ENCODE data around the gene SHCBP1L.
"Not testable (repeated sequence)": the region's sequence is repeated elsewhere in the genome, so short reads cannot be mapped to it uniquely, and the experiment has no call there.

SHCBP1L gene

DNA sequence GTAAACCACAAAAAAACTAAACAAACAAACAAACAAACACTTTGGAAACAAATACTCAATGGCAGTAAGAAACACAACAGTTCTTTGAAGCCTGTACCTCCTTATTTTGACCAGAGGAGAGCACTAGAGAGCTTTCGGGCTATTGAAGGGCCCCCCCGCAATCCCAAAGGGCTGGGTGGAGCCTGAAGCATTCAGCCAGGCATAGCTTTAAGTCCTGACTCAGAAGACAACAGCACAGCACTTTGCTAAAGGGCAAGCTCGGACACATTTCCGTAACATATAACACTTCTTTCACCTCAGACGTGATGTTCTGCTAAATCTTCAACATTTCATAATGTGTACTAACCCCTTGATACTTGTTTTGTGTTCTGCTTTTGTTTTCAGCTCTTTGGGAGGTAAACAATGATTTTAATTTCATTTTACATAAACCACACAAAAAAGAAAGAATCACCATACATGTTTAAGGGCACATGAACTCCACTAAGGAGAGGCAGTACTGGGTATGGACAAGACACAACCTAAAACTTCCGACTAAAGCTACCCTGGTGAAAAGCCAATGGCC is 9.7 kb upstream of the SHCBP1L start:
- DNase-seq: peak in 10 of 14 donors; percentile 2 to 58 (median 14)

GRCh38 chr1:182960046-182960445 is 7.1 kb upstream of the SHCBP1L start:
- DNase-seq: no peak

DNA sequence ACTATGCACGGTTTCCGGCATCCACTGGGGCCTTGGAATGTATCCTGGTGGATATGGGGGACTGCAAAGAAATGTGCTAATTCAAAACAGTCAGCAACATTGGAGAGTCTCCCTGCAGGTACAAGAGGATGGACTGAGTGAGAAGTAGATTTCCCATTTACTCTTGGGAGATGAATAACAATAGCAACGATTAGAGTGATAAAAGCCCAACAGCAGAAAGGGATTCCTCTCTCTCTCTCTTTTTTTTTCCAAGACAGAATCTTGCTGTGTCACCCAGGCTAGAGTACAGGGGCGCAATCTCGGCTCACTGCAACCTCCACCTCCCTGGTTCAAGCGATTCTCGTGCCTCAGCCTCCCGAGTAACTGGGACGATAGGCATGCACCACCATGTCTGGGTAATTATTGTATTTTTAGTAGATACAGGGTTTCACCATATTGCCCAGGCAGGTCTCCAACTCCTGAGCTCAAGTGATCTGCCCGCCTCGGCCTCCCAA is 5.0 kb upstream of the SHCBP1L start:
- DNase-seq: no peak

DNA sequence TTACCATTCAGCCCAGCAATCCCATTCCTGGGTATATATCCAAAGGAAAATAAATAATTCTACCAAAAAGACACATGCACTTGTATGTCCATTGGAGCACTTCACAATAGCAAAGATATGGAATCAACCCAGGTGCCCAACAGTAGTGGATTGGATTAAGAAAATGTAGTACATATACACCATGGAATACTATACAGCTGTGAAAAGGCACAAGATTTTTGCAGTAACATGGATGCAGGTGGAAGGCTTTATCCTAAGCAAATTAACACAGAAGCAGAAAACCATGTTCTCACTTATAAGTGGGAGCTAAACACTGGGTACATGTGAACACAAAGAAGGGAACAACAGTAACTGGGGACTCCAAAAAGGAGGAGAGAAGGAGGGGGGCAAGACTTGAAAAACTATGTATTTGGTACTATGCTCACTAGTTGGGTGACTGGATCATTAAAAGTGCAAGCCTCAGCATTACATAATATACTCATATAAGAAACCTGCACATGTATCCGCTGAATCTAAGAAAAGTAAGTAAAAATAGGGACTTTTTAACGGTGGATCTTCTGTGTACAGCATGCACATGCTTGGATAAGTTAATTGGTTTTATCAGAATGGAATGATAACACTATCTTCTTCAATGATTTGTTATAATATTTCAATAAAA is 3.9 kb upstream of the SHCBP1L start:
- DNase-seq: no peak

DNA sequence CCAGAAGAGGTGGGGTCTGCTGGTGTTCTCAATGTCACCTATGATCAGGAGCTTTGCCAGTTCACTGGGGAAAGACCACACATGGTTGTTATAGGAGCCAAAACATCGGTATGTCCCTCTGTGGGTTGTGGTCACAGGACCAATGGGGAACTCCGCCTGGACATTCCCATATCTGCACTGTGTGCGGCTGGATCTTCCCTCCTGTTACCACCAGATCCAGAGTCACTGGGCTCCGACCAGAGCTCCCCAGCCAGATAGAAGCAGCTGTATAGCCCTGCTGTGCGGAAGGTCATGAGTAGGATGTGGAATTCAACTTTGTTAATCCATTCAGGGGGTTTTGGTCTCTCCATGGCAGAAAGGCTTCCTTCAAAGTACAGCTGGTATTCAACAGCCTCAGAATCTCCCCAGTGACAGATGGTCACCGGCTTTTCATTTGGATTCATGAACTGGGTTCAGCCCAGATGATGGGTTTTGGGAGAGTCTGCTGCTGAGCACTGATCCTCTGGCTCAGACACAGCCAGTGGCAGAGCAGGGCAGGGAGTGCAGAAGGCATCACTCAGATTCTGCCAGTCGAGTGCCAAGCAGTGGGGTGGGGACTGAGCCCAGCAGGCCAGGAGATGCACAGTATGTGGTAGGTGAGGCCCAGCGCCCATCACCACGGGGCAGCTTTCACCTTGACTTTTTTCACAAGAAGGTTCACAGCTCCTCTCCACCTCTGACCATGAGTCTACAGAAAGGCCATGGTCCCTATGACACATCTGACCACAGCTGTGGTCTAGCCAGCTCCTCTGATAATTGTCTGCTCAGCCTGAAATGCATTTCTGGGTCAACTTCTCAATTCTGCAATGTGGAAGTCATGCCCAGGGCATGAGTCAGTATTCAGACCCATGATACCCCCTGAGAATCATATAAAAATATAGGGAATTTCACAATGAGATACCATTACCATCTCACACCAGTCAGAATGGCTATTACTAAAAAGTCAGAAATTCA is 2.9 kb upstream of the SHCBP1L start:
- DNase-seq: no peak

- DNase-seq: no peak
Observed at GRCh38 chr1:182953826-182954225, 860 bp upstream of the SHCBP1L start.

DNA sequence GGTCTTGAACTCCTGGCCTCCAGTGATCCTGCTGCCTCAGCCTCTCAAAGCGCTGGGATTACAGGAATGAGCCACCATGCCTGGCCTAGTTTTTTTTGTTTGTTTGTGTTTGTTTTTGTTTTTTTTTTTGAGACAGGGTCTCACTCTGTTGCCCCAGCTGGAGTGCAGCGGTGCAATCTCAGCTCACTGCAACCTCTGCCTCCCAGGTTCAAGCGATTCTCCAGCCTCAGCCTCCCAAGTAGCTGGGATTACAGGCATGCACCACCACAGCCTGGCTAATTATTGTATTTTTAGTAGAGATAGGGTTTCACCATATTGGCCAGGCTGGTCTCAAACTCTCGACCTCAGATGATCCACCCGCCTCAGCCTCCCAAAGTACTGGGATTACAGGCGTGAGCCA is 9.6 kb downstream of the SHCBP1L start:
- not testable (repeated sequence) for DNase-seq

DNA sequence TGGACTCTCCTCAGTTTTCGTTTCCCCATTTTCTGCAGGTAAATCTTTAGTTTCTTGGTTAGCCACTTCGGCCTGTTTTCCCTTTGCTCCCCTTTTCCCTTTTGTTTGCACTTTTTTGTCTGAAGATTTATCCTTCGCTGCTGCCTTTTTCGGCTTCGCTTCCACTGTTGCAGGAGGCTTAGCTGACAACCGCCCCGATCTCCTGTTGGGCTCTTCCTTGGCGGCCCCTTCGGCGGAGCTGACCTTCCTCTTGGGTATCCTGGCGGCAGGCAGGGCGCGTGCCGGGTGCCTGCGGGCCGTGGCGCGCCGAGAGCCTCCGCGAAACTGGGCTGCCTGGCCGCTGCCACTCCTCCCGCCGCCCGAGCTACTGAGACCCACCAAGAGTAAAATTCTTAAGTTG is 10.8 kb downstream of the SHCBP1L start:
- DNase-seq: not testable (repeated sequence)

DNA sequence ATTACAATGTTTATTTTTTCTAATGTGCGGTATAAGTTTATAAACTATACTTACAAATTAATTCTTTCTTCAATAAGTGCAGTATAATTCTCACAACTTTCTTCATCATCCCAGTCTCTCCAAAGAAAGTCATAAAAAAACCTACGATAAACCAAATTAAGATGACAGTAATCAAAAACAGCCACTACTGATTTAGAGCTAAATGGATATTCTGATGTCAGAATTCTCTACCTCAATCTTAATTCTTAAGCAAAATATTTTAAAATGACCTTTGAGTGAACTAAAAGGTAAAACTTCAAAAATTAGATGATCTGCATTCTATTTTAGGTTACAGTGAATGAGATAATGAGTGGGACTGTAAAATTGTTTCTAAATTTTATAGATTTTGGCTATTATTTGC is 13.6 kb downstream of the SHCBP1L start:
- no peak for DNase-seq

GRCh38 chr1:182935716-182936115 is 17.2 kb downstream of the SHCBP1L start:
- DNase-seq: no peak

GRCh38 chr1:182930985-182931384 is 22.0 kb downstream of the SHCBP1L start:
- DNase-seq: no peak

- DNase-seq: no peak
Observed at GRCh38 chr1:182927693-182928433, 25.1 kb downstream of the SHCBP1L start.

DNA sequence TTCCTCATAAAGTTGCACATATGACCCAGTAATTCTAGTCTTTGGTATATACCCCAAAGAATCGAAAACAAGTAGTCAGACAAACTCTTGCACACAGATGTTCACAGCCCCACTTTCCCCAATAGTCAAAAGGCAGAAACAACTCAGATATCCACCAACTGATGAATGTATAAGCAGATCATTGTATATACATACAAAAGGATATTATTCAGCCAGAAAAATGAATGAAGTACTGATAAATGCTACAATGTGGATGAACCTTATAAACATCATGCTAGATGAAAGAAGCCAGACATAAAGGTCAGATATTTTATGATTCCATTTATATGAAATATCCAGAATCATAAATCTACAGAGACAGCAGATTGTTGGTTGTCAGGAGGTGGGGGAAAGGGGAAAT is 27.3 kb downstream of the SHCBP1L start:
- no peak for DNase-seq

- no peak for DNase-seq
Observed at GRCh38 chr1:182917378-182917777, 35.6 kb downstream of the SHCBP1L start.

- DNase-seq: no peak
Observed at GRCh38 chr1:182913401-182913800, 39.6 kb downstream of the SHCBP1L start.

DNA sequence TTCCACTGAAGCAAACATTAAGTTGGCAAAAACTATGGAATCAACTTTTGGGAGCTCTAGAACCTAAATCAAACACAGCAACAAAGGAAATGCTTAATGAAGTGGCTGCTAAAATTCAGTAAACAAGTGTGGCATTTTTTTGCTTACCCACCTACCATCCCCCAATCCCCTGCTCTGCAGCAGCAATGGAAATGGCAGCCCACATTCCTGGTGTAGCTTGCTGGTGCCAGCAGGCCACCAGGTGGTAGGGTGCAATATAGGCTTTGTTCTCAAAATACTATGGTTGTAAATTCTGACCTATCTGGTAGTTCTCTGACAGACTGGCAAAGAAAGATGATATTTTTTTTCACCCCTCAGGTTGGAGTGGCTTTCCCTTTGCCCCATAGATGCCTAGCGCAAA is 42.8 kb downstream of the SHCBP1L start:
- no peak for DNase-seq

DNA sequence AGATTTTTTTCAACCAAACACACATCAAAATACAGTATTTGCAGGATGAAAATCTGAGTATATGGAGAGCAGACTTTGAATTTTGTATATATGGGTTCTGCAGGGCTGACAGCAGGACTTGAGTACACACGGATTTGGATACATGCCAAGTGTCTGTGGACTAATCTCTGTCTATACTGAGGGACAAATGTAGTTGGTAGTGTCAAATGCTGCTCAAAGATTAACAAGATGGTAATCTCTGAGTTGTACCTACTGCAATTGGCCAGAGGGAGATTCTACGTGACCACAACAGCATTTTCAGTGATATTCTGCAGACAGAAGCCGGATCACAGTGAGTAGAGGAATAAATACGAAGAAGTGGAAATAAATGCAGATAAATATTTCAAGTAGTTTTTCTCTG is 43.4 kb downstream of the SHCBP1L start:
- DNase-seq: no peak

DNA sequence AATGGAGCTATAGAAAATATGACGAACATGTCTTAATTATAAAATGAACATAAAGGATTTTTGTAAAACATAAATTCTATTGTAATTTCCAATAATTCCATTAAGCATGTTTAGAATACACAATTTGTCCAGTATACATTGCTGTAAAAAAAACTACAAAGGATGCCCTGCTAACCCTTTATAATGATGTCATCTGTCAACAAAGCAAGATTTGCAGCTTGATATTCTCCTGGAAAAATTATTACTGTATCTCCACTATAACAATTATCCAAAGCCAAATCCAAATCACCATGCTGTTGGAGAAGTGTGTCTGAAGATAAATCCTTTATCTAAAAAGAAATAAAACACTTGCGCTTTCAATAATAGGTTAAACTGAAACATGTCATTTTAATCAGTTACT is 47.6 kb downstream of the SHCBP1L start:
- DNase-seq: no peak

DNA sequence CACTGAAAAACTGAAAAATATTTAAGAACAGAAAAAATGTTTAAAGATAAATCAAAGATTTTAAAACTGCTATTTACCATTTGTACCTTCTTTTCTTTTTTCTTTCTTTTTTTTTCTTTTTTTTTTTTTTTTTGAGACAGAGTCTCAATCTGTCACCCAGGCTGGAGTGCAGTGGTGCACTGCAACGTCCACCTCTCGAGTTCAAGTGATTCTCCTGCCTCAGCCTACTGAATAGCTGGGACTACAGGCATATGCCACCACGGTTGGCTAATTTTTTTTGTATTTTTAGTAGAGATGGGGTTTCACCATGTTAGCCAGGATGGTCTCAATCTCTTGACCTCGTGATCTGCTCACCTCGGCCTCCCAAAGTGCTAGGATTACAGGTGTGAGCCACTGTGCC is 51.0 kb downstream of the SHCBP1L start:
- DNase-seq: not testable (repeated sequence)

- no peak for DNase-seq
Observed at GRCh38 chr1:182897696-182898095, 55.3 kb downstream of the SHCBP1L start.

- peak in 1 of 14 donors; percentile 51 for DNase-seq
Observed at GRCh38 chr1:182890927-182891610, 61.9 kb downstream of the SHCBP1L start.

DNA sequence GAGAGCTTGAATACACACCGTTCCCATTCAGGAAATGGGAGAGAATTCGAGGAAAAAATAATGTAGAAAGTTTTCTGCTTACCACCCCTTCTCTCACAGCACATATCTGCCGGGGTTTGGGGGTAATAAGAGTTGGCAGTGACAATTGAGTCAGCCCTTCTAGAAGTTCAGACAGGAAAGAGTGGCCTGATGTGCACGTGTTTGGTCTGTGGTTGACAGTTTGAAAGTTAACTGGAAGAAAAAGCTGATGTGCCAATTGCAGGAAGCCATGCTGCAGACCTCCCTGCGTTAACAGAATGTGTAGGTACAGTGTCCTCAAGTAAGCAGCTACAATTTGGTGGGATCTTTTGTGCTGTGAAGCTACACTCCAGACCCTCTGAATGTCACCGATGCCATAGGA is 63.0 kb downstream of the SHCBP1L start:
- DNase-seq: no peak
